Stomach (tissue), 9 donors: ENCODE results near the gene CUEDC2. TPM values are rescaled to one million over a fixed set of nuclear protein-coding genes. Genes with fewer than 3 reads are reported as not detected.

Experiments
- DNase-seq, 2 donors: peaks; one replicate each; pipeline versions ENCODE4 v3.0.0 to v3.0.0-alpha.2; 2013 to 2019
- H3K27ac ChIP-seq, 5 donors: fragments of 200-600 bp in 4 of 5; sonication (generic) in 4 of 5; one replicate each; pipeline ENCODE4 v1.5.1; 2013 to 2019; ENCODE audit warnings: mild to moderate bottlenecking in 1 of 5, moderate library complexity in 1 of 5
- H3K27me3 ChIP-seq, 3 donors: fragments of 200-600 bp; sonication (generic); one replicate each; pipeline ENCODE4 v1.5.1; 2017 to 2019; ENCODE audit warnings: mixed run types in 1 of 3
- H3K36me3 ChIP-seq, 4 donors: fragments of 200-600 bp; sonication (generic); 1 replicate in 3 of 4; 2 replicates in 1 of 4; pipeline ENCODE4 v1.5.1; 2016 to 2019
- H3K4me1 ChIP-seq, 4 donors: fragments of 200-600 bp; sonication (generic); one replicate each; pipeline ENCODE4 v1.5.1; 2016 to 2019
- H3K4me3 ChIP-seq, 4 donors: fragments of 200-600 bp; sonication (generic) in 3 of 4; one replicate each; pipeline ENCODE4 v1.5.1; 2016 to 2019; ENCODE audit warnings: mild to moderate bottlenecking in 1 of 4
- H3K9me3 ChIP-seq, 4 donors: fragments of 200-600 bp; sonication (generic); one replicate each; pipeline ENCODE4 v1.5.1; 2016 to 2019
- CTCF ChIP-seq, 7 experiments: fragments of 450-650 bp in 4 of 7; fragments of 200-600 bp in 3 of 7; sonication (generic) in 3 of 7; IDR thresholded peaks; one replicate each; pipeline ENCODE4 v1.5.1; 2016 to 2019; ENCODE audit warnings: antibody characterized with exemption in 7 of 7, control low read depth in 2 of 7, mild to moderate bottlenecking in 1 of 7
- EP300 ChIP-seq: sonication (generic); formaldehyde crosslinking; IDR thresholded peaks from one replicate; pipeline ENCODE4 v1.6.1; 2017; ENCODE audit warnings: antibody characterized with exemption
- POLR2A ChIP-seq, 4 donors: fragments of 450-650 bp; IDR thresholded peaks; one replicate each; pipeline ENCODE4 v1.6.1; 2016; ENCODE audit warnings: antibody characterized with exemption in 4 of 4, control low read depth in 2 of 4, mild to moderate bottlenecking in 1 of 4, moderate library complexity in 1 of 4
- POLR2AphosphoS5 ChIP-seq, 3 donors: sonication (generic); formaldehyde crosslinking; IDR thresholded peaks; one replicate each; pipeline ENCODE4 v1.6.1; 2016; ENCODE audit warnings: antibody characterized with exemption in 3 of 3
- WGBS, 5 donors: extraction: QIAGEN DNeasy Blood & Tissue Kit in 3 of 5; methylation state at CpG; one replicate each; pipeline versions ENCODE4 v1.1.5 to v1.1.7; 2013 to 2018; 5-methylcytosine and 5-hydroxymethylcytosine counted together
- intact Hi-C: fragments of 100-400 bp; cut with DNase I; formaldehyde crosslinking; loops from one replicate; pipeline ENCODE4 v1.15.1; 2023; ENCODE audit warnings: low total_unique reads
- polyA plus RNA-seq, 3 donors: library from polyadenylated mRNA; stranded (reverse); fragments of 200-250 nt; gene quantifications; one replicate each; pipeline ENCODE4 v1.2.3, GENCODE V29; 2013
- total RNA-seq, 5 donors: library from RNA; depleted of rRNA; stranded (reverse); fragments of >200 nt; gene quantifications; one replicate each; pipeline versions ENCODE4 v1.1.0 to v1.2.3, GENCODE V29; 2014 to 2016
- donor health status: healthy with polysubstance abuse.
- donor health status: Bipolar disorder and iron deficiency.
- donor health status: healthy.

CUEDC2 gene
- total and polyA plus RNA-seq, 8 donors: 15.9 to 145 (median 41.2) TPM

DNA sequence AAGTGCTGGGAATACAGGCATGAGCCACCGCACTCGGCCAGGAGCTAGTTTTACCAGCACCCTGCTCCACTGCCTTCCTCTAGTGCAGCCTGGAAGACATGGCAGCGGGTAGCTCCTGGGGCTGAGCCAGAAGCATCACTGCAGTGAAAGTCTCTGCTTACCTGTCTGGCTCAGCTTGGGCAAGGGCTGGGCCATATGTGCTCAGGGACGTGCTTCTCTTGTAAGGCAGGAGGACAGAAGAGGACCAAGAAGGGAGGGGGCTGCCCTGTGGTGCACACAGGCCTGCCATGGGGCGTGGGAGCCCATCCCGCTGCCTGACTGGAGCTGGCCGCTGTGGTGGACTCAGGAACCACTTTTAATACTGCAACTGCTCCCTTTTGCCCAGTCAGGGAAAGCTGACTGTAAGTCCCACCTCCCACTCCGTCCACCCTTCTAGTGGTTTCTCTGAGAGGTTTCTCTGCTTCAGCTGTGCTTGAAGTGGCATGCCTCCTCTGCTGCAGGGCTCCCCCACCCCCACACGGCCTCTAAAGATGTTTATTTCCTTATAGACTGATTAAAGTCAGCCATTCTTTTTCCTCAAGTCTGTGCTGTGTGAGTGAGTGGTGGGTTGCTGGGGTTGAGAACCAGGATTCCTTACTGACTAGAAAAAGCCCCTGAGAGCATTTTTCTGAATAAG, 44.2 kb upstream of the CUEDC2 start:
- no peaks in the 10 kb centered on the region for H3K9me3 ChIP-seq
- 57 to 76% (median 66%) methylated on average over 9 of the region's 9 CpGs for WGBS, 5 donors
- no peak overlapping the region for H3K4me3 ChIP-seq
- DNase-seq: no peak
- H3K27ac ChIP-seq: peak overlapping the region in 1 of 5 donors; percentile 20
- peaks cover 0 to 9% (median 4%) of the 10 kb centered on the region in 4 donors for H3K4me1 ChIP-seq
- TF ChIP-seq CTCF (IDR thresholded peaks at IDR 0.05) (no peak), POLR2AphosphoS5 (IDR thresholded peaks at IDR 0.05) (no peak), POLR2A (IDR thresholded peaks at IDR 0.05) (no peak), EP300 (no peak)
- no peaks in the 10 kb centered on the region for H3K27me3 ChIP-seq
- intact Hi-C loops: no loop called here
- H3K36me3 ChIP-seq: peaks cover 16 to 28% (median 26%) of the 10 kb centered on the region in 4 donors

GRCh38 chr10:102475451-102476040, 43.2 kb upstream of the CUEDC2 start:
- intact Hi-C loops: no loop called here
- no peaks in the 10 kb centered on the region for H3K9me3 ChIP-seq
- DNase-seq: no peak
- H3K27me3 ChIP-seq: no peaks in the 10 kb centered on the region
- TF ChIP-seq POLR2AphosphoS5 (IDR thresholded peaks at IDR 0.05): no peak
- no peak for TF ChIP-seq POLR2A (IDR thresholded peaks at IDR 0.05)
- TF ChIP-seq EP300: no peak
- no peak for TF ChIP-seq CTCF (IDR thresholded peaks at IDR 0.05)
- peaks cover 7 to 25% (median 21%) of the 10 kb centered on the region in 4 donors for H3K36me3 ChIP-seq
- 85 to 97% (median 95%) methylated on average over 9 of the region's 9 CpGs for WGBS, 5 donors
- peaks cover 0 to 9% (median 4%) of the 10 kb centered on the region in 4 donors for H3K4me1 ChIP-seq
- no peak overlapping the region for H3K27ac ChIP-seq
- no peak overlapping the region for H3K4me3 ChIP-seq

- H3K27ac ChIP-seq: no peak overlapping the region
- H3K9me3 ChIP-seq: no peaks in the 10 kb centered on the region
- peaks cover 0 to 9% (median 4%) of the 10 kb centered on the region in 4 donors for H3K4me1 ChIP-seq
- H3K27me3 ChIP-seq: no peaks in the 10 kb centered on the region
- intact Hi-C loops: no loop called here
- no peak overlapping the region for H3K4me3 ChIP-seq
- DNase-seq: no peak
- H3K36me3 ChIP-seq: peaks cover 0 to 19% (median 7%) of the 10 kb centered on the region in 4 donors
- no peak for TF ChIP-seq CTCF (IDR thresholded peaks at IDR 0.05)
- no peak for TF ChIP-seq POLR2AphosphoS5 (IDR thresholded peaks at IDR 0.05)
- no peak for TF ChIP-seq EP300
- no peak for TF ChIP-seq POLR2A (IDR thresholded peaks at IDR 0.05)
- WGBS, 5 donors: 86 to 91% (median 88%) methylated on average over 24 to 27 of the region's 27 CpGs
Measured at GRCh38 chr10:102473445-102474331, 41.3 kb upstream of the CUEDC2 start.
